Spleen (tissue), 11 donors: ENCODE data around the gene KPNA1. TPM values are rescaled to one million over a fixed set of nuclear protein-coding genes. Genes with fewer than 3 reads are reported as not detected.

ENCODE experiments used
- DNase-seq: peaks from one replicate; pipeline ENCODE4 v3.0.0-alpha.2; 2020
- H3K27ac ChIP-seq, 8 donors: fragments of 200-600 bp; sonication (generic) in 7 of 8; 1 replicate in 4 of 8; 2 replicates in 4 of 8; pipeline versions ENCODE4 v1.5.0 to v1.8.0; 2016 to 2021; ENCODE audit warnings: inconsistent platforms in 4 of 8, mild to moderate bottlenecking in 4 of 8, moderate library complexity in 1 of 8
- H3K27me3 ChIP-seq, 7 donors: fragments of 200-600 bp; sonication (generic) in 6 of 7; replicated peaks in 1 of 7; 1 replicate in 4 of 7; 2 replicates in 3 of 7; pipeline versions ENCODE4 v1.5.0 to v1.8.0; 2016 to 2021; ENCODE audit warnings: inconsistent platforms in 3 of 7, mild to moderate bottlenecking in 1 of 7
- H3K36me3 ChIP-seq, 6 donors: fragments of 200-600 bp; sonication (generic) in 5 of 6; 1 replicate in 4 of 6; 2 replicates in 2 of 6; pipeline versions ENCODE4 v1.5.0 to v1.8.0; 2016 to 2021; ENCODE audit warnings: inconsistent platforms in 2 of 6
- H3K4me1 ChIP-seq, 6 donors: fragments of 200-600 bp; sonication (generic) in 5 of 6; 1 replicate in 3 of 6; 2 replicates in 3 of 6; pipeline versions ENCODE4 v1.5.0 to v1.8.0; 2016 to 2021; ENCODE audit warnings: inconsistent platforms in 3 of 6
- H3K4me3 ChIP-seq, 8 donors: fragments of 200-600 bp; sonication (generic) in 7 of 8; 1 replicate in 4 of 8; 2 replicates in 4 of 8; pipeline versions ENCODE4 v1.5.0 to v1.8.0; 2016 to 2021; ENCODE audit warnings: inconsistent platforms in 4 of 8, mild to moderate bottlenecking in 4 of 8, moderate library complexity in 2 of 8
- H3K9me3 ChIP-seq, 8 donors: fragments of 200-600 bp; sonication (generic) in 7 of 8; 1 replicate in 4 of 8; 2 replicates in 4 of 8; pipeline versions ENCODE4 v1.5.0 to v1.8.0; 2016 to 2021; ENCODE audit warnings: inconsistent platforms in 4 of 8
- CTCF ChIP-seq, 11 experiments: fragments of 200-600 bp in 7 of 11; fragments of 450-650 bp in 4 of 11; sonication (generic) in 4 of 11; IDR thresholded peaks in 8 of 11; conservative IDR thresholded peaks in 3 of 11; 1 replicate in 7 of 11; 2 replicates in 4 of 11; pipeline versions ENCODE4 v1.4.0 to v1.8.0; 2016 to 2021; ENCODE audit warnings: antibody characterized with exemption in 11 of 11, inconsistent platforms in 4 of 11, mild to moderate bottlenecking in 1 of 11
- POLR2A ChIP-seq, 3 donors: fragments of 450-650 bp; IDR thresholded peaks; one replicate each; pipeline ENCODE4 v1.5.1; 2017; ENCODE audit warnings: antibody characterized with exemption in 3 of 3, mild to moderate bottlenecking in 1 of 3
- POLR2AphosphoS5 ChIP-seq, 3 donors: sonication (generic); formaldehyde crosslinking; IDR thresholded peaks; one replicate each; pipeline ENCODE4 v1.5.1; 2017; ENCODE audit warnings: antibody characterized with exemption in 3 of 3
- WGBS, 5 donors: extraction: QIAGEN DNeasy Blood & Tissue Kit in 3 of 5; methylation state at CpG; one replicate each; pipeline versions ENCODE4 v1.1.5 to v1.1.7; 2013 to 2018; 5-methylcytosine and 5-hydroxymethylcytosine counted together
- intact Hi-C: fragments of 100-400 bp; cut with DNase I; formaldehyde crosslinking; loops from one replicate; pipeline ENCODE4 v1.15.0; 2023; ENCODE audit warnings: low total_unique reads
- polyA plus RNA-seq, 3 donors: library from polyadenylated mRNA; stranded (reverse); fragments of 200-250 nt; gene quantifications; one replicate each; pipeline ENCODE4 v1.2.1, GENCODE V29; 2013
- total RNA-seq, 7 donors: library from RNA; depleted of rRNA in 3 of 7; stranded (reverse); fragments of >200 nt in 3 of 7; fragmentation: NEBNext Ultra II Directional in 4 of 7; extraction: Animal tissue kit (Norgen Biotek cat#: 25700) in 4 of 7; gene quantifications; one replicate each; pipeline versions ENCODE4 v1.1.0 to v1.2.1, GENCODE V29; 2016 to 2021
- donor health status: healthy with polysubstance abuse.
- donor health status: DM: no; HTN: no; CAD: no; lungs with moderate emphysema.
- donor health status: DM: no; HTN: no; CAD: no.
- donor health status: Bipolar disorder and iron deficiency.
- donor health status: healthy.
- donor health status: DM: no; HTN: no; CAD: no.
- donor health status: DM: yes; HTN: yes; CAD: no.

The KPNA1 gene
- total and polyA plus RNA-seq, 10 donors = 8.5 to 74.4 (median 45.7) TPM

DNA sequence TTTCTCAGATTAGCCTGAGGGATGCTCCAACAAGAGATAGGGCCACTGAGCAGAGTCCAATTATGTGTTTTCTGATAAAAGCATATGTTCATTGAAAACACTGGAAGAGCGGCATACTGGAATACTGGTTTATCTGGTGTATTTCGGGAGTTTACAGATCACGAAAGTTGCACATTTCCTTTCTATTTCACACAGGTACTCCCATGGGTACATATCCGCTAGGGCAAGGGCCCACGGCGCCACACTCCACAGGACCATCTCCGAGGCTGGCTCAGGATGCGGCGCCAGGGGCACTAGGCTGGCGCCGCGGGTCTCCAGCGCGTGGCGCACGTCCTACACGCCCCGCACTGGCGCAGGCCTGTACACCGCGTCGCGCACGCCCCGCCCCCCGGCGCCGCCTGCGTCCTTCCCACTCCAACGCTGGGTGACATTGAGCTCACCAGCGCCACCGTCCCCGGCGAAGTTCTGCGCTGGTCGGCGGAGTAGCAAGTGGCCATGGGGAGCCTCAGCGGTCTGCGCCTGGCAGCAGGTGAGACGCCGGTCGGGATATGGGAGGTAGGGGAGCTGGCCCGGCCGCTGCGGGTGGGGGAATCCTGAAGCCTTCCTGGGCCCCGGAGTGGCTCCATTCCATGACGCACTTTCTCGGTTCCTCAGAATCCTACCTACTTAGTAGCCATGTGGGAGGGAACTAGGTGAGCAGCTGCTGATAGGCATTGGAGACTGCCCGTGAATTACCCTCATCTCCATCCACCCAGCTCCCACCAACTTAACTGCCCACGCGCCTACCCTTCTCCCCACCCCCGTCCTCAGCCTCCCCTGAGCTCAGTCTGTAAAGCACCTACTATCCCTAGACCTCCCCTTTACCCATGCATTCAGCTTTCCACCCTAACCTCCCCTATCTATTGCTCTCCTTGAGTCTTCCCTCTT lies 130.7 kb downstream of the KPNA1 start, which contains the start of gene FAM162A:
Gene FAM162A, plus strand, starts transcription at position 412 of the 927 bp plus-strand sequence. Its CDS starts 84 bp downstream, at position 496.
- no peaks in the 10 kb centered on the region for H3K9me3 ChIP-seq
- WGBS, 5 donors = 0 to 2% (median 0%) methylated on average over 28 to 52 of the region's 52 CpGs
- H3K27me3 ChIP-seq = no peaks in the 10 kb centered on the region
- H3K36me3 ChIP-seq = peaks cover 0 to 10% (median 2%) of the 10 kb centered on the region in 6 donors
- intact Hi-C loops = no loop called here
- peaks cover 18 to 73% (median 37%) of the 10 kb centered on the region in 6 donors for H3K4me1 ChIP-seq
- TF ChIP-seq POLR2AphosphoS5 (IDR thresholded peaks at IDR 0.05) (peak; percentile 97 to 99 (median 98)), CTCF (IDR thresholded peaks at IDR 0.05 in 8 of 11, conservative IDR thresholded peaks at IDR 0.05 in 3 of 11) (peak; percentile 37 to 82 (median 65)), POLR2A (IDR thresholded peaks at IDR 0.05) (peak; percentile 52 to 91 (median 66))
- DNase-seq = peak; percentile 99
- H3K4me3 ChIP-seq = peak within 1 kb of the TSS; percentile 73 to 94 (median 87)
- H3K27ac ChIP-seq = peak within 1 kb of the TSS; percentile 72 to 91 (median 88)

- TF ChIP-seq POLR2A (IDR thresholded peaks at IDR 0.05) (no peak), CTCF (IDR thresholded peaks at IDR 0.05 in 8 of 11, conservative IDR thresholded peaks at IDR 0.05 in 3 of 11) (peak in 1 of 11 experiments; percentile 17), POLR2AphosphoS5 (IDR thresholded peaks at IDR 0.05) (peak; percentile 69 to 76 (median 75))
- Histone ChIP-seq H3K4me1 (peaks cover 18 to 79% (median 38%) of the 10 kb centered on the region in 6 donors), H3K27ac (peak within 1 kb of the TSS; percentile 72 to 91 (median 88)), H3K27me3 (no peaks in the 10 kb centered on the region), H3K9me3 (no peaks in the 10 kb centered on the region), H3K36me3 (peaks cover 0 to 19% (median 2%) of the 10 kb centered on the region in 6 donors), H3K4me3 (peak within 1 kb of the TSS; percentile 73 to 94 (median 87))
- intact Hi-C loops = no loop called here
- 0 to 1% (median 0%) methylated on average over 31 of the region's 31 CpGs for WGBS, 5 donors
- peak; percentile 95 for DNase-seq
Measured at GRCh38 chr3:122382888-122383666, 131.7 kb downstream of the KPNA1 start, which contains the start of gene MIX23. TSS of gene MIX23 (minus strand) at chr3:122383231. CDS start at chr3:122383224, 7 bp downstream.

DNA sequence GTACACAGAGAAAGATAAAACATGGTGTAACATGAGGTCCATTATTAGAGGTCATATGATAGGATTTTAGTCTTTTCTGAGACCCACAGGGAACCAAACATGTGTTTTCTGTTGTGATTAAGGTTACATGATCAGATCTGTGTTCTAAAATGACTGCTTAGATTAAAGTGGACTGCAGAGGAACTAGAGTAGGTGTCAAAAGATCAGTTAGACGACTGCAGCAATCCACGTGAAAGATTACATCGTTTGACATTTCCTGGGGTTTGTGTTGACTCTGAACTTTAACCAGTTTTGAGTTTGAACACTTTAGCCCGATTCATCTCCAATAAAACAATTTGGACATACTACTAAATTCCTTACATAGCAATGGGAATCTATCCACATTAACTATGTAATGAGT lies 136.8 kb downstream of the KPNA1 start:
- H3K4me1 ChIP-seq = peaks cover 8 to 53% (median 17%) of the 10 kb centered on the region in 6 donors
- TF ChIP-seq CTCF (IDR thresholded peaks at IDR 0.05 in 8 of 11, conservative IDR thresholded peaks at IDR 0.05 in 3 of 11) = no peak
- TF ChIP-seq POLR2A (IDR thresholded peaks at IDR 0.05) = no peak
- no peak for TF ChIP-seq POLR2AphosphoS5 (IDR thresholded peaks at IDR 0.05)
- no peaks in the 10 kb centered on the region for H3K27me3 ChIP-seq
- H3K4me3 ChIP-seq = no peak overlapping the region
- 50 to 77% (median 60%) methylated on average over 4 of the region's 4 CpGs for WGBS, 5 donors
- H3K36me3 ChIP-seq = peaks cover 0 to 32% (median 2%) of the 10 kb centered on the region in 6 donors
- intact Hi-C loops = no loop called here
- no peaks in the 10 kb centered on the region for H3K9me3 ChIP-seq
- no peak for DNase-seq
- H3K27ac ChIP-seq = no peak overlapping the region
